Ammon's horn (tissue), 1 donor: ENCODE measurements around the gene TMEM258.

Experiments
- DNase-seq: peaks from one replicate; pipeline ENCODE4 v3.0.0-alpha.2; 2016; ENCODE audit warnings: low spot score

TMEM258 gene

GRCh38 chr11:61792310-61793082 is at the start of gene TMEM258, which contains the start of gene FEN1:
TSS of gene TMEM258 (minus strand) at chr11:61792599. CDS start at chr11:61792558, 41 bp downstream.
TSS of gene FEN1 (plus strand) at chr11:61792911. CDS start at chr11:61795362, 2,451 bp downstream.
- peak; percentile 95 for DNase-seq

DNA sequence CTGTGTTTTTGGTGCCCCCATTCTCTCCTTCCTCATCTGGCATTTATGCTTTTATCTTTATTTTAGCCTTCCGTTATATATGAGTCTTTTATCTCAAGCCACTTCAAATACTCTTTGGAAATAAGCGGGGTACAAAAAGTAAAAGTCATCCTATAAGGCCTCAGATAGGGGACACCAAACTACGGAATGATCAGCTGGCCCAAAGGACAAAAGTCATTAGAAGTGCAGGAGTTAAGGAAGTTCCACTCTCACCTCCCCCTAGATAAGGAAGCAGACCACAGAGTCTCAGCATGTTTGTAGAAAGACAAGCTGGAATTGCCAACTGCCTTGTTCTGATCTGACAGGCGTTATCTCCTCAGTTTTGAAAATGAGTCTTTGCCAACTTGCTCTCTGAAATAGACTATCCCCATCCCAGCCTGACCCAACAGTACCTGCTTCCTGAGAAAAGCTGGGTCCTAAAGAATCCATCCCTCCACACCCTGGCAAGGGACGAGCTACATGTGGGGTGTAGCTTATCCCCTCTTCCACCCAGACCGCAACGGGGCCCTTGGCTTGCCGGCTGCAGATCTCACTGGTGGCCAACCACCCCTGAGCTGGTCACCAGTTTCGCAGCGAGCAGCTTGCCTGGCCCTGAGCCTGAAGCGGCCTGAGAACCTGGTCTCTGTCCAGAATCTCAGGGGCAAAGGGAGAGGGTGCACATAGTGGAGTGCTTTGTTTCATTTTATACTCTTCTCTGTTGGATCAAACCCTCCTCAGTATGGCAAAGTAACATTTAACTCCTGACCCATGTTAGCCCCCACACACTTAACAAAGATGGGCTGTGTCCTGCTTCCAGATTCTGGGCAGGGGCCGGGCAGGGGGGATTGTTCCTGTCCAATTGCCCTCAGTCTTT is 49.5 kb upstream of the TMEM258 start:
- DNase-seq = peak; percentile 77

DNA sequence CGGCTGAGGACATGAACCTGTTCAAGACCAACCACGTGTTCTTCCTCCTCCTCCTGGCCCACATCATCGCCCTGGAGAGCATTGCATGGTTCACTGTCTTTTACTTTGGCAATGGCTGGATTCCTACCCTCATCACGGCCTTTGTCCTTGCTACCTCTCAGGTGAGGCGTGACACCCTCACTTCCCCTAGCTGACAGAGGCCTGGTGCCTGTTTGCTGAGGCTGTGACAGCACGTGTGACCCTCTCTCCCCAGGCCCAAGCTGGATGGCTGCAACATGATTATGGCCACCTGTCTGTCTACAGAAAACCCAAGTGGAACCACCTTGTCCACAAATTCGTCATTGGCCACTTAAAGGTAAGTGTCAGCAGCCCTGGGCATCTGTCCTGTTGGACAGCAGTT is 48.0 kb upstream of the TMEM258 start:
- no peak for DNase-seq

GRCh38 chr11:61839742-61840141 is 47.3 kb upstream of the TMEM258 start:
- no peak for DNase-seq

DNA sequence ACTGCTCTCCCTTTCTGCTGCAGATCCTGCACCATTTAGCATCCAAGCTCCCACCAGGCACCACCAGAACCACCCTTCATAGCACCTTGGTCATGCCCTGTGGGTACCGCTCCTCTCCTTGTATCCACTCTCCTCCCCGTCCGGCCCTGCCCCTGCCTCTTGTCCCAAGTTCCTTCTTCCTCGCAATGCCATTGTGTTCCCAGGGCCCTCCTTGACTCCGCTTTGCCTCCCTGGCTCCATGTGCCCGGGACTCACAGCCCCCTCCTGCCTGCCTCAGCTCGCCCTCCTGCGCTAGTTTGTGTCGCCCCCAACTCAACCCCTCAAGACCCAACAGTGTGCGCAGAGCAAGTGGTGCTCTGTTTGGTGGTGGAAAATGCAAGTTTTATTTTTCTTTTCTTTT is 46.5 kb upstream of the TMEM258 start:
- no peak for DNase-seq

DNA sequence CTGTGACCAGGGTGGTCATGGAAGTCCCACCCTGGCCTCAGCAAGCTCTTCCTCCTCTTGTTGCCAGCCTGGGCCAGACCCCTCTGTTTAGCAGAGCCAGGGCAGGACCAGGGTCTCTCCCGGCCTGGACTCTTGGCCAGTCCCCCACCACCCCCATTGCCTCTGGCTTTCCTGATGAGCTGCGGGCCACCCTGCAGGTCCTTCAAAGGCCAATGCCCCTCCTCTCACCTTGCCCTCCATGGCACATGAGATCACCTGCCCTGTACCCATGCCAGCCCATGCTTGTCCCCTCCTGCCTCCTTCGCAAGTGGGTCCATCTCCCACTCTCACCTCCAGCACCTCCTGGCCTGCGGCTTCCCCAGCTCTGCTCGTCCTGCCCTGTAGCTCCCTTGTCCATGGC is 46.1 kb upstream of the TMEM258 start:
- DNase-seq = no peak

DNA sequence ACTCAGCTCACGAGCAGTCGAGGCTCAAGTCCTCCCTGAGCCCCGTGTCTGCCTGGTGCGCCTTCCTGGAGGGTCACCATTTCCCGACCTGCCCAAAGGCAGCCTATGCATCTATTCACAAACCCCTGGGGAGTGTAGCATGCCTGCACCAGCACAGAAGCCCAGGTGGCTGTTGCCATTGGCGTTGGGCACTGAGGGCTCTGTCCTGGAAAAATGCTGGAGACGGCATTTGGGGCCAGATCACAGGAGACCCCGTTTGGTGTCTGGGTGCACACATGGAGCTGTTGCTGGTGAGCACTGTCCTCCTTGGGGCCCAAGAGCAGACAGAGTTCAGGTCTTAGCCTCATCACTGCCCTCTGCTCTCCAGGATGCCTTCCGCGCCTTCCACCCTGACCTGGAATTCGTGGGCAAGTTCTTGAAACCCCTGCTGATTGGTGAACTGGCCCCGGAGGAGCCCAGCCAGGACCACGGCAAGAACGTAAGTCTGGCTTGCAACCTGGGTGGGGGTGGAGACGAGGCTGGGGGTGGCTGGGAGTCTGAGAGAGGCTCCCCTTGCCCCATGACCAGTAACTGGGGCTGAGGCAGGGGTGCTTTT is 45.1 kb upstream of the TMEM258 start:
- DNase-seq = no peak

GRCh38 chr11:61836193-61836592 is 43.8 kb upstream of the TMEM258 start:
- DNase-seq = no peak

GRCh38 chr11:61834278-61835048 is 42.1 kb upstream of the TMEM258 start:
- DNase-seq = no peak

DNA sequence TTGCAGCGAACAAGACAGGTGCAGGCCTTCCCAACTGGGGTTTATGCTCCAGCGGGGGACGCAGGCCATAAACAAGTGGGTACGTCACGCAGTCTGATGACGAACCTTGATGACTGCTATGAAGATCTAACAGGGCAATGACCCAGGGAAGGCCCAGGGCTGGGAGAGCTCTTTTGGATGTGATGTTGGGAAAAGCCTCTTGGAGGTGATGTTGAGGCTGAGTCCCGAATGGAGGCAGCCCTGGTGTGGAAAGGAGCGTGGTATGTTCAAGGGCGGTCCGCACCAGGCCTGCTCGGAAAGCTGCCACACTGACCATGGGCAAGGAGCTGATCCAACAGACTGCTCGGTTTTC is 41.5 kb upstream of the TMEM258 start:
- no peak for DNase-seq

GRCh38 chr11:61833471-61833870 is 41.1 kb upstream of the TMEM258 start:
- no peak for DNase-seq

DNA sequence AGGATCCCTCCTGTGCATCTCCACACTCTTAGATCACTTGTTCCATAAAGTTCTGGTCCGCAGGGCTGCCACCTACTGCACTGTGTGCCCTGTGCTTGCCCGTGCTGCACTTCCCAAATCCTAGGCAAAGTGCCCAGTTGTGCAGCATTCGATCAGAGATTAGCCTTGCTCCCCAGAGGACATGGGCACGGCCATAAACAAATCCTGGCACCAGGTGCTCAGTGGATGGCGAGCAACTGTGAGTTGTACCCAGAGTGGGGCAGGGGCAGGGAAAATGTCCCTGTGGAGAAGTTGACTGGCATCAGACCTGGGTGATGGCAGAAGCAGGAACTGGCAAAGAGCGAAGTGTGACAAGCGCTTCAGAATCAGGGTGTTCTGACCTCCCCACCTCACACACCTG is 40.4 kb upstream of the TMEM258 start:
- no peak for DNase-seq

- no peak for DNase-seq
Measured at GRCh38 chr11:61832207-61832606, 39.8 kb upstream of the TMEM258 start.

DNA sequence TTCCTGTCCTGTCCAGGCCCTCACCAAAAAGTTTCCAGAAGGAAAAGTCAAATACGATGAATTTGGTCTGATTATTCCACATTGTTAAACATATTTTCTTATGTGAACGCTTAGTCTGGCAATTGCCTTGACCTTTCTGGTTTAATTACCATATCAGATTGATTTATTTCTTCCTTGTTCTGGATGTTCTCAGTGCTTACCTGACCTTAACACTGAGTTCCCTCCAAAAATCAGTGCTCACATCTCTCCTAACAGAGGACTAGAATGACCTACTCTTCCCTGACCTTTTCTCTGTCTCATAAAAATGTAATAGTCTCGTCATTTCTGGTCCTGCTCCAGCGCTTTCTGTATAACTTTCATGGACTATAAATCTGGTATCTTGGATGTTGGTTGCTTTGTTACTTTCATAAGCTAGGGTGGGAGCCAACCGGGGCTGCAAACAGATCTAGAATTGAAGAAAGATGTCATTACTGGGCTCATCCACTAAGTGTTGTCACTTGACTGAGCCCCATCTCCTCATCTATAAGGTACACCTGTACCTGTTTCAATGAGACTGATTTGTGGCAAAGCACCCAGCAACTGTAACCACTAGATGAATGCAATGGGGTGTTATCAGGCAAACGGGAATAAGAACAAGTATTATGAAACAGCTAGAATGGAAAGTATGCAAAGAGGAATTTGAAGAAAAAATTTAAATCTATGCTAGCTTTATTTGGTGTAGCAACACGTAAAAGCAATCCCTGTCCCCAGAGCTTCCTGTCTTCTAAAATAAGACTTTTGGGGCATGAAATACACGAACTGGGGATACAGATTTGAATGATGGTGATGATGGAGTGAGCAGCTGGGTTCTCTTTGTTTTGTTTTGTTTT is 38.1 kb upstream of the TMEM258 start:
- DNase-seq = no peak

DNA sequence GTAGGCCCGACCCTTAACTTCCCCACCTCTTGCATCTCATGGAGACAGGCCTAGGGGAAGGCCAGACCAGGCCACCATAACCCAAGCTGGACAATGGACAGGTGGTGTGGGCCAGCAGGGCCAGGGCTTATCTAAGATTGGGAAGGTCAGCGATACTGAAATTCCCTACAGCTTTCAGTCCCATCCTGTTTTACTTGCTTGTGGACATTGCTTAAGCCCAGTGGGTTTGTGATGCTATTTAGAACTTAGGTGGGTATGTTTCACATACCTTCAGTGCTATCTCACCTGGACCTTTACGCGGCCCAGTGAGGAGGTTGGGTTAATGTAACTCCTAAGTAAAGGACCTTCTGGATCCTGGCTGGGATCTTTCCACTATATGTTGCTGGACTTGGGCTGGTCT is 37.4 kb upstream of the TMEM258 start:
- DNase-seq = no peak

- peak; percentile 46 for DNase-seq
Measured at GRCh38 chr11:61828629-61829407, 36.4 kb upstream of the TMEM258 start.

GRCh38 chr11:61828379-61828628 is 35.9 kb upstream of the TMEM258 start:
- no peak for DNase-seq

GRCh38 chr11:61827571-61828378 is 35.4 kb upstream of the TMEM258 start, which contains the start of gene FADS2:
TSS of gene FADS2 (plus strand) at chr11:61828300. CDS start at chr11:61828391, 91 bp downstream.
- peak; percentile 96 for DNase-seq

- DNase-seq = peak; percentile 68
Measured at GRCh38 chr11:61826930-61827570, 34.7 kb upstream of the TMEM258 start.
